SU-DHL-6 (cell line): ENCODE measurements around the gene FBXL3.
"Not testable (repeated sequence)": the region's sequence is repeated elsewhere in the genome, so short reads cannot be mapped to it uniquely, and the experiment has no call there.

Experiments
- H2AFZ ChIP-seq: fragments of 200-600 bp; sonication (generic); 2 replicates; pipeline ENCODE4 v1.6.1; 2014; ENCODE audit warnings: low read depth, mild to moderate bottlenecking, moderate library complexity, mixed read lengths, antibody characterized with exemption, low read length; ENCODE audit not compliant: severe bottlenecking
- H3F3A ChIP-seq: fragments of 200-600 bp; shearing (Covaris generic); 2 replicates; pipeline ENCODE4 v1.6.0; 2016; ENCODE audit warnings: antibody characterized with exemption, mild to moderate bottlenecking; ENCODE audit not compliant: insufficient read depth
- H3K27ac ChIP-seq: fragments of 200-600 bp; sonication (generic); 2 replicates; pipeline ENCODE4 v1.5.1; 2016; ENCODE audit warnings: low read depth, mild to moderate bottlenecking, low read length, moderate library complexity, mixed read lengths
- H3K27me3 ChIP-seq: fragments of 200-600 bp; sonication (generic), shearing (Covaris generic); 2 replicates; pipeline ENCODE4 v1.6.0; 2014; ENCODE audit warnings: mild to moderate bottlenecking, low read length
- H3K36me3 ChIP-seq: fragments of 200-600 bp; sonication (generic); 2 replicates; pipeline ENCODE4 v1.6.1; 2014; ENCODE audit warnings: mild to moderate bottlenecking, low read length, mixed read lengths
- H3K4me2 ChIP-seq: fragments of 300-600, 200-600 bp; shearing (Covaris generic), sonication (generic); 2 replicates; pipeline ENCODE4 v1.6.0; 2014; ENCODE audit warnings: low read length, low read depth, mild to moderate bottlenecking; ENCODE audit not compliant: poor library complexity, severe bottlenecking
- H3K4me3 ChIP-seq: fragments of 200-600 bp; sonication (generic); 2 replicates; pipeline ENCODE4 v1.5.1; 2014; ENCODE audit warnings: antibody characterized with exemption, low read length, mild to moderate bottlenecking, mixed read lengths; ENCODE audit not compliant: insufficient read depth, poor library complexity, severe bottlenecking
- H3K79me2 ChIP-seq: fragments of 200-600 bp; sonication (generic); 2 replicates; pipeline ENCODE4 v1.6.1; 2014; ENCODE audit warnings: mild to moderate bottlenecking, low read length, moderate library complexity; ENCODE audit not compliant: insufficient read depth
- H3K9ac ChIP-seq: fragments of 200-600 bp; sonication (generic); 2 replicates; pipeline ENCODE4 v1.7.0; 2014; ENCODE audit warnings: mild to moderate bottlenecking, low read length
- H3K9me2 ChIP-seq: fragments of 200-600 bp; sonication (generic); replicated peaks from 2 replicates; pipeline ENCODE4 v1.6.1; 2014; ENCODE audit warnings: low read length; ENCODE audit not compliant: insufficient read depth
- H3K9me3 ChIP-seq: fragments of 200-600 bp; sonication (generic); 2 replicates; pipeline ENCODE4 v1.6.1; 2014; ENCODE audit warnings: low read length, mixed read lengths; ENCODE audit not compliant: insufficient read depth
- H4K20me1 ChIP-seq: fragments of 200-600 bp; sonication (generic); 2 replicates; pipeline ENCODE4 v1.6.1; 2014; ENCODE audit warnings: low read depth, mild to moderate bottlenecking, antibody characterized with exemption, low read length, moderate library complexity, mixed read lengths
- CTCF ChIP-seq: fragments of 200-600 bp; sonication (generic); IDR thresholded peaks from one replicate; pipeline ENCODE4 v1.5.1; 2017; ENCODE audit warnings: antibody characterized with exemption, mild to moderate bottlenecking, low read length, moderate library complexity; ENCODE audit not compliant: insufficient read depth, poor library complexity, severe bottlenecking
- EZH2phosphoT487 ChIP-seq: fragments of 200-600 bp; sonication (generic), shearing (Covaris generic); conservative IDR thresholded peaks from 2 replicates; pipeline ENCODE4 v1.6.1; 2018; ENCODE audit warnings: mild to moderate bottlenecking, antibody characterized with exemption, low read length, moderate library complexity, mixed read lengths

The FBXL3 gene

DNA sequence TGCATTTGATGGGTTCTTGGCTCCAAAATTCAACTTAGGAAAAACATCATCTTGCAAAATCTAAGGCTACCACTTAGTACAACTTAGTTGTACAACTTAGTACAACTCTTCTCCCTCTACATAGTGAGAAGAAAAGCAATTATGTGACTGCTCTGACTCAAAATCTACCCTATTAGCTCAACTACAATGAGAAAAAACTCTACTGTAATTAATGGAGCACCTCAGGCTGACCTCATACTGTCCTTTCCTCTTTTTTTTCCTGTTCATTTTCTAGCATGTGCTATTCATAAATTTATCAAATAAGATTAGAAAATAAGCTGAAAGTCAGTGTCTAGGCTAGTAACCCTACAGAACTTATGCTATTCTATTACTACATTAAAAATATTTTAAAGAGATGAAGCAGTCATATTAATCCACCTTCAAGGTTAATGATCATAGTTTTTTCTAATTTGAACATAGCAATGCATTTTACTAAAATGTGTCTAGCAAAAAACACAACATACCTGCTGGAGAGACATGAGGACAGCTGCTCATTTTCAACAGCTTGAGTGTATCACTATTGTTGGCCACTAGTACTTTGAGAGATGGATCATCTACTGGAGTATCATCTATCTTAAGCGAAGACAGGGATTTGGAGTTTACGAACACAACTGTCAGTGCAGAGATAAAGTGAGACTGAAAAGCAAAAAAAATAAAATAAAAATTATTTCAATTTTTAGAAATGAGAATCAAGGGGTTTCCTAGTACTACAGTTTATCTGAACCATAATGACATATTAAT lies 11.9 kb downstream of the FBXL3 start:
- H3K9ac ChIP-seq = no peak overlapping the region
- H3K4me3 ChIP-seq = no peak overlapping the region
- H3K27me3 ChIP-seq = no peaks in the 10 kb centered on the region
- H4K20me1 ChIP-seq = peaks cover 5% of the 10 kb centered on the region; the same call in 1 of the 2 replicates
- peaks cover 72% of the 10 kb centered on the region for H3K36me3 ChIP-seq
- H3K27ac ChIP-seq = no peak overlapping the region
- no peak overlapping the region for H2AFZ ChIP-seq
- no peaks in the 10 kb centered on the region for H3K9me2 ChIP-seq
- H3F3A ChIP-seq = peaks cover 28% of the 10 kb centered on the region
- H3K79me2 ChIP-seq = peaks cover 58% of the 10 kb centered on the region
- TF ChIP-seq EZH2phosphoT487 (no peak), CTCF (no peak)
- no peak overlapping the region for H3K4me2 ChIP-seq
- H3K9me3 ChIP-seq = no peaks in the 10 kb centered on the region

DNA sequence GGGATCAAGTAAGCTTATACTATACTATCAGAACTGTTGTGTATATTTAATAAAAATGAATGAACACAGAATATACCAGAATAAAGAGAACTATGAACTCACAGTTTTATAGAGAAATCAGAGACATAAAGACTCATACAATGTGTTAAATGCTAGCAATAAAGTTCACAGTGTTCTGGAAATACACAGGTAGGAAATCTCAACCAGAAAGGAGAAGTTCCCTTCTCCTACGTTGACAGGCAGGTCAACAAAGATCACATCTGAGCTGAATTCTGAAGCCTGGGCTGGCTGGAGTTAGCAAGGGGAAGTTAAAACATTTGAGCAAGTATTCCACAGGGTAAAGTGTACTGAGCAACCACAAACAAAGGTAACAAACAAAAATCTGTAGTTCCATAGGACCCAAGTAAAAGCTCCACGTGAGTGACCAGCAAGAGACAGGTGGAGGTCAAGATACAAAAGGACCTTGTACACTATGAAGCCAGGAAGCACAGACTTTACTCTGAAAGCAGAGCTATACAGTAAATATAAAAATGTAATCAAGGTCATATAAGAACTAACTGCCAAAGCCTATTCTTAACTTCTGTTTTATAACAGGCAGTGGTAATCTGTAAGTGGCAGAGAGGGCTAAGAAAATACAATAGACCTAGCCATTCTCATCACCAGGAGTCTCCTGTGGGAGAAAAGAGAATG lies 13.0 kb downstream of the FBXL3 start:
- H3K27ac ChIP-seq = no peak overlapping the region
- no peaks in the 10 kb centered on the region for H4K20me1 ChIP-seq
- peaks cover 20% of the 10 kb centered on the region for H3F3A ChIP-seq
- peaks cover 47% of the 10 kb centered on the region for H3K79me2 ChIP-seq
- H3K4me3 ChIP-seq = no peak overlapping the region
- TF ChIP-seq CTCF = no peak
- TF ChIP-seq EZH2phosphoT487 = no peak
- H3K4me2 ChIP-seq = no peak overlapping the region
- no peaks in the 10 kb centered on the region for H3K9me3 ChIP-seq
- no peaks in the 10 kb centered on the region for H3K27me3 ChIP-seq
- H3K36me3 ChIP-seq = peaks cover 74% of the 10 kb centered on the region
- H3K9ac ChIP-seq = no peak overlapping the region
- no peak overlapping the region for H2AFZ ChIP-seq
- no peaks in the 10 kb centered on the region for H3K9me2 ChIP-seq

- H3K27me3 ChIP-seq, H3K27ac ChIP-seq, H3K9me3 ChIP-seq, H3K4me3 ChIP-seq, H2AFZ ChIP-seq, H4K20me1 ChIP-seq, H3K9me2 ChIP-seq, H3K9ac ChIP-seq, H3K4me2 ChIP-seq: not testable (repeated sequence)
- Histone ChIP-seq H3K79me2 (peaks cover 13% of the 10 kb centered on the region), H3K36me3 (peaks cover 58% of the 10 kb centered on the region), H3F3A (peaks cover 10% of the 10 kb centered on the region)
Observed at GRCh38 chr13:77009719-77010118, 17.2 kb downstream of the FBXL3 start.

DNA sequence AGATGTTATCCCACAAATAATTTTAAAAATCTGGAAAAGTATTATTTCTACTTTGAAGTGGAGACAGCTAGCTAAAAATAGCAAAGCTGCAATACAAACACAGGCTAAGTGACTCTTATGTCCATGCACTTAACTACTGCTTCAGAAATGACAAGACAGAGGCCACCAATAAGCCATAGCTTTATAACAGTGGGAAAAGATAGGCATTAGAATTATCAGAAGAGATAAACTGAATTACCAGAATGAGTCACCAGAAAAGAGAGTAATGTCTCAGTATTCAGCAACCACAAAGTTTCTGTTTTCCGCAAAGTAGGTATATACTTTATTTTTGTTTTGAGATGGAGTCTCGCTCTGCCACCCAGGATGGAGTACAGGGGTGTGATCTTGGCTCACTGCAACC lies 17.9 kb downstream of the FBXL3 start:
- Histone ChIP-seq H3F3A (peaks cover 10% of the 10 kb centered on the region), H2AFZ (no peak overlapping the region), H4K20me1 (no peaks in the 10 kb centered on the region), H3K9me3 (no peaks in the 10 kb centered on the region), H3K4me3 (no peak overlapping the region), H3K79me2 (peaks cover 6% of the 10 kb centered on the region), H3K27ac (no peak overlapping the region), H3K4me2 (no peak overlapping the region), H3K9ac (no peak overlapping the region), H3K36me3 (peaks cover 50% of the 10 kb centered on the region), H3K27me3 (no peaks in the 10 kb centered on the region), H3K9me2 (no peaks in the 10 kb centered on the region)
- no peak for TF ChIP-seq EZH2phosphoT487
- TF ChIP-seq CTCF = no peak

DNA sequence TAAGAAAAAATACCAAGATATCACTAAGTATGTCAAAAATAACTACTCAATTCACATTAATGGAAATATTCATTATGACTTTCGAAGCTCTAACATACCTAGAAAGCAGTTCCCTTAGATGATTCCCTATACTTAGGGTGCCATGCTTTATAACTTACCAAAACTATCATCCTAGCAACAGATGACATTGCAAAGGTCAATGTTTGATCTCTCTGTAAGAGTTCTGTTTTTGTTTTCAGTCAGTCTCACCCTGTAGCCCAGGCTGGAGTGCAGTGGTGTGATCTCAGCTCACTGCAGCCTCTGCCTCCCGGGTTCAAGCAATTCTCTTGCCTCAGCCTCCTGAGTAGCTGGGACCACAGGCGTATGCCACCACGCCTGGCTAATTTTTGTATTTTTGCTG lies 18.6 kb downstream of the FBXL3 start:
- not testable (repeated sequence) for H3K9ac ChIP-seq, H3K4me2 ChIP-seq, H3K9me3 ChIP-seq, H2AFZ ChIP-seq, H3K27me3 ChIP-seq, H3K27ac ChIP-seq, H3K79me2 ChIP-seq, H4K20me1 ChIP-seq, H3K4me3 ChIP-seq, H3K9me2 ChIP-seq
- Histone ChIP-seq H3F3A (peaks cover 10% of the 10 kb centered on the region), H3K36me3 (peaks cover 44% of the 10 kb centered on the region)
